Stimulated activated CD8-positive, alpha-beta memory T cell treated with anti-CD3 and anti-CD28 coated beads, Interleukin-7, amount 100 ng/mL, for 24 hours (primary cell): ENCODE measurements around the gene OR14I1.
"Not testable (repeated sequence)": the region's sequence is repeated elsewhere in the genome, so short reads cannot be mapped to it uniquely, and the experiment has no call there.

Experiments
- DNase-seq: peaks from one replicate; pipeline ENCODE4 v3.0.0-alpha.2; 2020; ENCODE audit warnings: low read depth

OR14I1 gene

GRCh38 chr1:248686815-248687214 lies 15.8 kb downstream of the OR14I1 start:
- DNase-seq = no peak

- DNase-seq = no peak
These were observed 20.9 kb downstream of the OR14I1 start for GRCh38 chr1:248681651-248682050.

- no peak for DNase-seq
These were observed 32.6 kb downstream of the OR14I1 start for GRCh38 chr1:248670003-248670402.

GRCh38 chr1:248663453-248664328 lies 38.9 kb downstream of the OR14I1 start:
- not testable (repeated sequence) for DNase-seq

GRCh38 chr1:248656797-248657196 lies 45.8 kb downstream of the OR14I1 start:
- not testable (repeated sequence) for DNase-seq

- not testable (repeated sequence) for DNase-seq
These were observed 47.2 kb downstream of the OR14I1 start, which contains the start of gene OR2T27 for GRCh38 chr1:248655354-248655753. Gene OR2T27, minus strand, starts transcription at chr1:248655528. Its CDS starts 4,644 bp downstream, at chr1:248650884.
